Measurements from ENCODE around the gene HCFC1R1.

The HCFC1R1 gene

GRCh38 chr16:3020247-3020603, 3.5 kb downstream of the HCFC1R1 start, which contains the start of gene TNFRSF12A:
Gene TNFRSF12A, plus strand, starts transcription at chr16:3020368. Its CDS starts 30 bp downstream, at chr16:3020398.
- DNase-seq (ENCODE audit: low spot score), result peak; percentile 87

DNA sequence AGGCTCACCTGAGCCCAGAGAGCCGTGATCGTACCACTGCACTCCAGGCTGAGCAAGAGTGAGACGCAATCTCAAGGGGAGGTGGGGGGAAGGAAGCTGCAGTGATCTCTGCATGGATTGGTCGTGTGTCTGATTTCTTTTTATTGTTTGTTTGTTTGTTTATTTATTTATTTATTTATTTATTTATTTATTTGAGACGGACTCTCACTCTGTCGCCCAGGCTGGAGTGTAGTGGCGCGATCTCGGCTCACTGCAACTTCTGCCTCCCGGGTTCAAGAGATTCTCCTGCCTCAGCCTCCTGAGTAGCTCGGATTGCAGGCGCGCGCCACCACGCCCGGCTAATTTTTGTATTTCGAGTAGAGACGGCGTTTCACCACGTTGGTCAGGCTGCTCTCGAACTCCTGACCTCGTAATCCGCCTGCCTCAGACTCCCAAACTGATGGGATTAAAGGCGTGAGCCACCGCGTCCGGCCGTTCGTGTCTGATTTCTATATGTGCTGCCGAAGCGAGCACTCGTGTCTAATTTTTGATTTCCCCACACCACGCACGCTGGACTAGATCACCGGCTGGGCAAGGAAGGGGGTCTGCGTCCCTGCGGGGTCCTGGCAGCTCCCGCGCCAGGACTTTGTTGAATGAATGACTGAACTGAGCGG, 4.0 kb downstream of the HCFC1R1 start:
- DNase-seq (ENCODE audit: low spot score), result no peak

DNA sequence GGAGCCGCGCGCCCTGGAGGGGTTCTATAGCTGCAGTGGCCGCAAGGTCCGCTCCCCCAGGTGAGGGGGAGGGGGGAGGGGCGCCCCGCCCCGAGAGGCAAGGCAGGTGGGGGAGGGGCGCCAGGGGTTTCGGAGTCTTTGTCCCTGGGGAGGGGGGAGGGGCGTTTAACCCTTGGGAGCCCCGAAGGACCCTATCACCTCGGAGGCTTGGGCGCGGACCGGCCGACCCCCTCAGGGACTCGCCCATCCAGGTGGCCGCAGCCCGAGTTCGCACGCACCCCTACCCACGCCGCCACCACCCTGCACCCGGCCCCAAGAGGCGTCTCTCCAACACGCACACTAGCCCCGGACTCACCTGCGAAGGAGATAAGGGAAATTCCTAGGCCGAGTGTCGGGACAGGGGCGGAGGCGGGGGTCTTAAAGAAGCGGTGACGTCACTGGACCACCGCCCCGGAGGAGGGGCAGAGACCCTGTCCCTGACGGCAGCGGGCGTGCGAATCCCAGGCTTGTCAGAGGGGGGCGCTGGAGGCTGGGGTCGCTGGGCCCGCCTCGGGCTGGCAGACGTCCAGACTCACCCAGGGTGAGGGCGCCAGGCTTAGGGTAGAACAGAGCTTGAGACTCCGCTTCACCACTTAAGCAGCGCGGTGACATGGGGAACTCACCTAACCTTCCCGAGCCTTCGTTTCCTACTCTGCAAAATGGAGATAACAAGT, 5.8 kb downstream of the HCFC1R1 start, which contains the start of gene CLDN6:
CLDN6 (minus strand) TSS at position 390 of the 713 bp plus-strand sequence. CDS start 2,162 bp downstream, outside the sequence.
- no peak for DNase-seq (ENCODE audit: low spot score)

GRCh38 chr16:3017344-3017743, 6.4 kb downstream of the HCFC1R1 start:
- DNase-seq (ENCODE audit: low spot score), result no peak

- no peak for DNase-seq (ENCODE audit: low spot score)
Measured at GRCh38 chr16:3015865-3016521, 7.7 kb downstream of the HCFC1R1 start.

DNA sequence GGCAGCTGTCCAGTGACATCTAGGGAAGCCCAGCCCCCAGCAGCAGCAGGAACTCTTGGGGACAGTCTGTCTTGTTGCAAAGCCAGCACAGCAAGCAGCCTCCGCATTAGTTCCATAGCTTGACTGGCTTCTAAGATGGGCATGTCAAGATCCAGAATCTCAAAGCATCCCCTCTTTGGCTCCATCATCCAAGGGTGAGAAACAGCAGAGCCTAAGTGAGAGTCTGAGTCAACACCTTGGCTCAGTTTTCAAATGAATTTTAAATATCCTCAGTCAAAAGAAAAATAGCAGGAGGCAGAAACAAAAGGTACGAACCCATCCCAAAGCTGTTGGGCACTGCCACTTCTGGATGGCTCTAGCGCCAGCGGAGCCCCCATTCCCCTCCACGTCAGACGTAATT, 8.8 kb downstream of the HCFC1R1 start:
- no peak for DNase-seq (ENCODE audit: low spot score)

GRCh38 chr16:3013998-3014690, 9.6 kb downstream of the HCFC1R1 start:
- no peak for DNase-seq (ENCODE audit: low spot score)

- DNase-seq (ENCODE audit: low spot score), result no peak
Measured at GRCh38 chr16:3013491-3013951, 10.2 kb downstream of the HCFC1R1 start.

GRCh38 chr16:3012828-3013420, 10.8 kb downstream of the HCFC1R1 start, which contains the start of gene CLDN9:
Gene CLDN9, plus strand, starts transcription at chr16:3012923. Its CDS starts 440 bp downstream, at chr16:3013363.
- no peak for DNase-seq (ENCODE audit: low spot score)

GRCh38 chr16:3012246-3012645, 11.5 kb downstream of the HCFC1R1 start:
- no peak for DNase-seq (ENCODE audit: low spot score)

GRCh38 chr16:3010510-3010909, 13.2 kb downstream of the HCFC1R1 start:
- DNase-seq (ENCODE audit: low spot score), result no peak

- no peak for DNase-seq (ENCODE audit: low spot score)
Measured at GRCh38 chr16:3009568-3010390, 14.0 kb downstream of the HCFC1R1 start.

GRCh38 chr16:3008690-3009037, 15.1 kb downstream of the HCFC1R1 start:
- no peak for DNase-seq (ENCODE audit: low spot score)

DNA sequence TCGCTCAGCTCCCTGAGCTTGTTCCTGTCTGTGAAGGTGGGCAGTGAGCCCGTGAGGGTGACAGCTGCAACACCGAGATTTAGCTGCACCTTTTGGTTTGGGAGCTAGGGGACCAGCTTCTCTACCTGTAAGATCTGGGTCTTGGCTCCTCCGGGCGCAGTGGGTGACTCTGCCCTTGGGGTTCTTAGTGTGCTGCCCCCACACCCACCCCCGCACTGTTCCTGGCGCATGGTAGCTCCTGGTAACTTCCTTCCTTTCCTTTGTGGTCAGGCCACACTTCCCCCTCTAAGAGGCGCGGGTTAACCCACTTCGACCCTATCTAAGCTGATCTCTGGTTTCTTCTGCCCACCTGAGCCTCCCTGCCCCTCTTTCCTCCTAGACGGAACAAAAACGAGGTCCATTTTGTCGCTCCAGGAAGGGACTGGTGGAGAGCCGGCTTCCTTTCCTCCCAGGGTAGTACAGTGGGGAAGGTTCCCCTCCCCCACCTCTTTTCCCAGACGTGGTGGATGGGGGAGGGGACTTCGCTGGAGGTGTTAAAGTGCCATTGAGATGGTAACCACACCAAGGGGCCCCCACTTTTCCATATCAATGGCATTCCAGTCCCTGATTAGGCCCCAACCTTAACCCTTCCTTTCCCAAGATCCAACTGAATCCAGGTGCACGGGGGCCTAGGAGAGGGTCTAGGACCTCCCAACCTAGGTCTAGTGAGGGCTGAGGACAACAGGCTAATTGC, 15.6 kb downstream of the HCFC1R1 start:
- no peak for DNase-seq (ENCODE audit: low spot score)

GRCh38 chr16:3007059-3007956, 16.4 kb downstream of the HCFC1R1 start:
- DNase-seq (ENCODE audit: low spot score), result no peak

GRCh38 chr16:3004781-3005284, 18.9 kb downstream of the HCFC1R1 start:
- DNase-seq (ENCODE audit: low spot score), result no peak

DNA sequence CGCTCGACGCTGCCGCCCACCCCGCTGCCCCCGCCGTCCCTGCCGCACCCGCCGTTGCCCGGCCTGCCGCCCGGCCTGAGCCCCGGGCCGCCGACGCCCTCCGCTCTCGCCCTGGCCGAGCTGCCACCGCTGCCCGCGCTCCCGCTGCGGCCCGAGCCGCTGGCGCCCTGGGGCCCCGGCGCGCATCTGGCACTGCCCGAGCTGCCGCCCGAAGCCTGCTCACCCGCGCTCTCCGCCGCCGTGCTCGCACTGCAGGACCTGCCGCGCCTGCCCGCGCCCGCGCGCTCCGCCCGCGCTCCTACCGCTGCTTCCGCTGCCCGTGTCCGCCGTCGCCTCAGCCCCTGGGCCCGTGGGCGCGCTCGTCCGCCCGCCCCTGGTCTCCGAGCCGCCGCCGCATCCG, 19.4 kb downstream of the HCFC1R1 start:
- DNase-seq (ENCODE audit: low spot score), result no peak

GRCh38 chr16:3003582-3004270, 20.0 kb downstream of the HCFC1R1 start:
- DNase-seq (ENCODE audit: low spot score), result peak; percentile 99

All from germinal center (tissue), 1 donor.